ENCODE results near the gene MTMR11.
"Not testable (repeated sequence)": the region's sequence is repeated elsewhere in the genome, so short reads cannot be mapped to it uniquely, and the experiment has no call there.

Gene MTMR11

GRCh38 chr1:149914545-149914944 lies 22.1 kb downstream of the MTMR11 start:
- in situ Hi-C loops (cut with MboI; ENCODE audit: low sequenced_read_pairs) = loop anchor here (25.0 kb wide), 1 partner anchor 98 kb away; the partner anchor contains the start of gene OTUD7B

GRCh38 chr1:149906570-149907075 lies 30.1 kb downstream of the MTMR11 start:
- in situ Hi-C loops (cut with MboI; ENCODE audit: low sequenced_read_pairs) = loop anchor here (25.0 kb wide), 1 partner anchor 106 kb away; the partner anchor contains the start of gene OTUD7B

DNA sequence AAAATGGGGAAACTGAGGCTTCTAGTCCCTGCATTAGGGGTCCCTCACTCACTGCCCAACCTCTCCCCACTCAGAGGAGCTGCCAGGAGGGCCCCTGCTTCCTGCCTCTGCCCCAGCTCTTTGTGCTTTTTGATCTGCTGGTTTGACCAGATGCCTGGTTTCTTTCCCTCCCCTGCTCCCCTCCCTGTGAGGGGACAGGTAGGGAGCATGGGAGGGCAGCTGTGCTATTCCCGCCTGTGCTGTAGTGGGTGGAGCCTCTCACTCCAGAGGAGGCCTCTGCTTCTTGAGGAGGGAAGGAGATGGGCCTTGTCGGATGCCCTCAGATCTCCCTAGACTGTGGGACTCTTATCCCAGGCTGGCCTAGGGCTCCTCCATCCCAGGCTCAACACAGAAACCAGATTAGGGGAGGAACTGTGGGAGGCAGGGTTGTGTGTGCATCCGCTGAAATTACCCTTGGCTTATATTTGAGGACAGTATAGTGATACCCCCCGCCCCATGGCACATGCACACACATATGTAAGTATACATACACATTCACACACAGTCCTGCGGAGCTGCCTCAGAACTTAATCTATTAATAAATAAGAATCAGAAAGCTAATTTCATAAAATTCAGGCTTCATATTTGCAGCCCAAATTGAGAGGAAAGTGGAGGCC lies 32.7 kb downstream of the MTMR11 start:
- in situ Hi-C loops (cut with MboI; ENCODE audit: low sequenced_read_pairs) = loop anchor here (25.0 kb wide), 1 partner anchor 108 kb away; the partner anchor contains the start of gene OTUD7B

DNA sequence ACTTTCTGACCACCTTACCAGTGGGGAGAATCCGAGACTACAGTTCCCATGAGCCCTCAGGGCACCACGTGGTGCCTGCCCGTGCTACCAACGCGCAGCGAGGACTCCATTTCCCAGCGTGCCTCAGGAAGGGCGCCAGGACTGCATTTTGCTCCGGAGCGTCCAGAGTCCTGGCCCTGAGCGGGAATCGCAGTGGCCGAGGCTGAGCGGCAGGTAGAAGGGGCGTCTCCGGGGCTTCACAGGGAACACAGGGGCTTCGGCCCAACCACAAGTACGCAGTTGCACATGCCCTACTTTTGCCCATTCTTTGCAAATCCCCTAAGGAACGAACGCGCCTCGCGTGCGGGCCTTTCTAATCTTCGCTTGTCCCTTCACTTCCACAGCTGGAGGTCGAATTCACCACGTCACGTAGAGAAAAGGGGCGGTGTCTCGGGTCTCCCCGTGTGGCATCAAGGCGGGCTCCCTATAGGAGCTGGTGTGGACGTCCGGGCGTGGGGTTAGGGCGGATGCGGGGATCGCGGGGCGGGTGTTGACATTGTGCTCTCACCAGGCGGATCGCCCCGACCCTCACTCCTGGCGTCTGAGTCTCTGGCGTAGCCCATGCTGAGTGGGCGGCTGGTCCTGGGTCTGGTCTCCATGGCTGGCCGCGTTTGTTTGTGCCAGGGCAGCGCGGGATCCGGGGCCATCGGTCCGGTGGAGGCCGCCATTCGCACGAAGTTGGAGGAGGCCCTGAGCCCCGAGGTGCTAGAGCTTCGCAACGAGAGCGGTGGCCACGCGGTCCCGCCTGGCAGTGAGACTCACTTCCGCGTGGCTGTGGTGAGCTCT lies 37.0 kb downstream of the MTMR11 start, which contains the start of gene BOLA1:
BOLA1 (plus strand) TSS at position 109 of the 825 bp plus-strand sequence; CDS start at position 601, 492 bp downstream.
- in situ Hi-C loops (cut with MboI; ENCODE audit: low sequenced_read_pairs) = loop anchor here (10.0 to 25.0 kb wide), 2 partner anchors 113 to 155 kb away; partner anchors contain the start of gene OTUD7B

DNA sequence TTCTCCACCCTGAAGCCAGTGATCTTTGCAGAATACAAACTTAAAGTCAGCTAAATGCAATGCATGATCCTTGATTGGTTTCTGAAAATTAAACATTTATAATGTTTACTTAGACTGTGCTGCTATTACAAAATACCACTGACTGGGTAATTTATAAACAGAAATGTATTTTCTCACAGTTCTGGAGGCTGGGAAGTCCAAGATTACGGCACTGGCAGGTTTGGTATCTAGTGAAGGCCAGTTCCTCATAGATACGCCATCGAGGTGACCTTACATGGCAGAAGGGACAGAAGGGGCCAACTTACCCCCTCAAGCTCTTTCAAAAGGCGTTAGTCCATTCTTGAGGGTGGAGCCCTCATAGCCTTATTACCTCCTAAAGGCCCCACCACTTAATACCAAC lies 40.1 kb downstream of the MTMR11 start:
- in situ Hi-C loops (cut with MboI; ENCODE audit: low sequenced_read_pairs) = loop anchor here (10.0 kb wide), 1 partner anchor 158 kb away; no protein-coding TSS in a partner anchor

DNA sequence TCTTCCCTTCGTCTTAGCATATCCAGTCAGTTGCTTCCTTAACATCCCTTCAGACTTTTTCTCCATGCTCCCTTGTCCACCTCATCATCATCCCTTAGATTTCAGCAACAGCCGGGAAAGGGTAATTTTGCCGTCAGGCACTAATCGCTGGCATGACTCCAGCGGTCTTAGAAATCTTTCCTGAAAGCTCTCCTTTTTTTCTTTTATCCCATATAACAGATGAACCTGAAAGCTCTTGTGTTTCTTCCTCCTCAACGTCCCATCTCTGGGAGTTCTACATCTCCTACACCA lies 47.7 kb downstream of the MTMR11 start:
- in situ Hi-C loops (cut with MboI; ENCODE audit: low sequenced_read_pairs) = no loop called here

DNA sequence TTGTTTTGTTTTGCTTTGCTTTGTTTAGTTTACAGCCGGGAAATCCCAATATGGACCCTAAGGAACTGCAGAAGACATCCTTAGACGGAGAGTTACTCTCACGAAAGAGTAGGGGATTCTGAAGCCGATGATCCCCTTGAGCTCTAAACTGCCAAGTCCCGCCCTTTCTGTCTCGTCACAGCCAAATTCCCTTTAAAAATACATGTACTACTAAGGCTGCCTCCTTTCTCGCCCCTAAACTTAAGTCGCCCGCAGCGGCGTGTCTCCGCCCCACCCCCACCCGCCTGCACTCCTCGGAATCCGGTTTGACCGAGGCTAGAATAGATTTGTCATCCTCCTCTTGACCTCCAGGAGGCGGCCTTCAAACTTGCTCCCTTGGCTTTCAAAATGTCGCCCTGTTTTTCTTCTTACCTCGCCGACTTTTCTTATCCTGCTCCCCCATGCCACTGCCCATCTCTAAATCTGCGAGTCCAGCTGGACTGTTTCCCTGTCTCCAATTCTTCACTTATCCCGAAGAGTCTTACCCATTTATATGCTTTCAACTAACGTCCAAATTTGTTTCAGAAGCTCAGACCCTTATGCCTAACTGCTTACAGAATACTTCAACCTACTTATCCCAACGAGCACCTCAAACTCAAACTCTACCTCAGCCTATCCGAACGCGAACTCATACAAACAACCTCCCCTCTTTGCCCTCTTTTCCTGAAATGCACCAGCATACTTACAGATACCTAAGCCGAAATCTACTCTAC lies 48.3 kb downstream of the MTMR11 start:
- in situ Hi-C loops (cut with MboI; ENCODE audit: low sequenced_read_pairs) = no loop called here

GRCh38 chr1:149887456-149888246 lies 49.0 kb downstream of the MTMR11 start:
- in situ Hi-C loops (cut with MboI; ENCODE audit: low sequenced_read_pairs) = no loop called here

DNA sequence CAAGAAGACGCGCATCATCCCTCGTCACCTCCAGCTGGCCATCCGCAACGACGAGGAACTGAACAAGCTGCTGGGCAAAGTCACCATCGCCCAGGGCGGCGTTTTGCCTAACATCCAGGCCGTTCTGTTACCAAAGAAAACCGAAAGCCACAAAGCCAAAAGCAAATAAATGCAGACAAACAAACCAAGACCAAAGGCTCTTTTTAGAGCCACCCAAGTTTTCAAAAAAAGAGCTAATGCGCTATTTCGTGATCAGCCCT lies 49.6 kb downstream of the MTMR11 start:
- in situ Hi-C loops (cut with MboI; ENCODE audit: low sequenced_read_pairs) = not testable (repeated sequence)

DNA sequence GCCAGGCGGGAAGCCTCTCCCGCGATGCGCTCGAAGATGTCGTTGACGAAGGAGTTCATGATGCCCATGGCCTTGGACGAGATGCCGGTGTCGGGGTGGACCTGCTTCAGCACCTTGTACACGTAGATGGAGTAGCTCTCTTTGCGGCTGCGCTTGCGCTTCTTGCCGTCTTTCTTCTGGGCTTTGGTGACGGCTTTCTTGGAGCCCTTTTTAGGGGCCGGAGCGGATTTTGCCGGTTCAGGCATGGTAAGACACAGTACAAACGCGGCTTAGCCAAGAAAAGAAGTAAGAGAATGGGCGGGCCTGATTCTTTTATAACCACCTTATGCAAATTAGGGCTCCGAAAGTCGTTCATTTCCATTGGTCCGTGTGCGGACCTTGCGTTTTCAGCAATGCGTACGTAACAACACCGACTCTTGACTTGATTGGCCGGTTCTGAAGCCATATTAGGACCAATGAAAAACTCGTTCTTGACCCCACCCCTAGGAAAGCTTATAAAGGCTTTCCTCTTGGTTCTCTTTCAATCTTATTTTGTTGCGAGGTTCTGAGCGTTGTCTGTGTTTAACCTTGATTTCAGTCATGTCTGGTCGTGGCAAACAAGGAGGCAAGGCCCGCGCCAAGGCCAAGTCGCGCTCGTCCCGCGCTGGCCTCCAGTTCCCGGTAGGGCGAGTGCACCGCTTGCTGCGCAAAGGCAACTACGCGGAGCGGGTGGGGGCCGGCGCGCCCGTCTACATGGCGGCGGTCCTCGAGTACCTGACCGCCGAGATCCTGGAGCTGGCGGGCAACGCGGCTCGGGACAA lies 50.1 kb downstream of the MTMR11 start:
- in situ Hi-C loops (cut with MboI; ENCODE audit: low sequenced_read_pairs) = no loop called here

- in situ Hi-C loops (cut with MboI; ENCODE audit: low sequenced_read_pairs) = not testable (repeated sequence)
These were observed 50.6 kb downstream of the MTMR11 start for GRCh38 chr1:149886121-149886395.

GRCh38 chr1:149885339-149886120 lies 51.1 kb downstream of the MTMR11 start:
- in situ Hi-C loops (cut with MboI; ENCODE audit: low sequenced_read_pairs) = no loop called here

- in situ Hi-C loops (cut with MboI; ENCODE audit: low sequenced_read_pairs) = no loop called here
These were observed 52.0 kb downstream of the MTMR11 start for GRCh38 chr1:149884433-149885338.

GRCh38 chr1:149883598-149884247 lies 53.0 kb downstream of the MTMR11 start:
- in situ Hi-C loops (cut with MboI; ENCODE audit: low sequenced_read_pairs) = no loop called here

DNA sequence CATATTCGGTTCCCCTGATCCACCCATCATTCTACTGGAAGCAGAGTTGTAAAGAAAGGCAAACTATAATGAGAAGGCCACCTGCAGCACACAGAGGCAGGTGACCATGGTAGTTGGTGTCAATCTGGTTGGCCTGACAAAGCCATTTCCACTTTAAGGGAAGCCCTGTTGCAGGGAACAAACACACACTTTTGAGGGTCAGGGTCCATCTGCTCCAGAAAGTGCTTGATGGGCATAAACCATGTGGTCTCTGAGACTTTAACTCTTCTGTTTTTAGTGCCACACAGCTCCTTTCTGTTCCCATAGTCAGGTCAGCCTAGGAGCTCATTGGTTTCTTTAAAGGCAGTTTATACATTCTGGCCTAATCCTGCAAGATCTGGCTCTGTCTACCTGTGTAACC lies 54.8 kb downstream of the MTMR11 start:
- in situ Hi-C loops (cut with MboI; ENCODE audit: low sequenced_read_pairs) = no loop called here

DNA sequence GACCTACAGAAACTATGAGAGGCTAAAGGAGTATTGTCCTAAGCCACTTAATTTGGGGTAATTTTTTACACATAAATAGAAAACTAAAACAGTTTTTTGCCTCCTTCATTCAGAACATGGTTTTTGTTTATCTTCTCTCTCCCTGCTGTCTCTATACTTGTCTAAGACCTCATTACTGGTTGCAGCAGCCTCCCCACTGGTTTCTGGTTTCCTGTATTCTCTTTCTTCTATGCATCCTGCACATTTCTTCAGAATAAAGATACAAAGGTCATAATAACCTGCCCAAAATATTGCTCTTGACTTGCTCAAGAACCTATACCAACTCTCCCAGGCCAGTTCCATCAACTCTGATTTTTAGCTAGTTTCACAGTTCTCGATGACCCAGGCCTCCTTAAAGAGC lies 57.1 kb downstream of the MTMR11 start:
- in situ Hi-C loops (cut with MboI; ENCODE audit: low sequenced_read_pairs) = no loop called here

Measured in HL-60/S4 (cell line).